Cardiac septum (tissue), 1 donor: ENCODE measurements around the gene COL4A2. TPM values are rescaled to one million over a fixed set of nuclear protein-coding genes. Genes with fewer than 3 reads are reported as not detected.

ENCODE experiments used
- DNase-seq: peaks from one replicate; pipeline ENCODE4 v3.0.0-alpha.2; 2020; ENCODE audit warnings: low spot score
- intact Hi-C: fragments of 100-400 bp; cut with DNase I; formaldehyde crosslinking; loops from one replicate; pipeline ENCODE4 v1.14.0; 2022
- total RNA-seq: library from RNA; stranded (reverse); fragmentation: NEBNext Ultra II Directional; extraction: Animal tissue kit (Norgen Biotek cat#: 25700); gene quantifications from one replicate; pipeline ENCODE4 v1.2.1, GENCODE V29; 2021
- donor health status: DM: no; HTN: no; CAD: no.

Gene COL4A2
- total RNA-seq, 1 donor from 2014 or later: 165 TPM

DNA sequence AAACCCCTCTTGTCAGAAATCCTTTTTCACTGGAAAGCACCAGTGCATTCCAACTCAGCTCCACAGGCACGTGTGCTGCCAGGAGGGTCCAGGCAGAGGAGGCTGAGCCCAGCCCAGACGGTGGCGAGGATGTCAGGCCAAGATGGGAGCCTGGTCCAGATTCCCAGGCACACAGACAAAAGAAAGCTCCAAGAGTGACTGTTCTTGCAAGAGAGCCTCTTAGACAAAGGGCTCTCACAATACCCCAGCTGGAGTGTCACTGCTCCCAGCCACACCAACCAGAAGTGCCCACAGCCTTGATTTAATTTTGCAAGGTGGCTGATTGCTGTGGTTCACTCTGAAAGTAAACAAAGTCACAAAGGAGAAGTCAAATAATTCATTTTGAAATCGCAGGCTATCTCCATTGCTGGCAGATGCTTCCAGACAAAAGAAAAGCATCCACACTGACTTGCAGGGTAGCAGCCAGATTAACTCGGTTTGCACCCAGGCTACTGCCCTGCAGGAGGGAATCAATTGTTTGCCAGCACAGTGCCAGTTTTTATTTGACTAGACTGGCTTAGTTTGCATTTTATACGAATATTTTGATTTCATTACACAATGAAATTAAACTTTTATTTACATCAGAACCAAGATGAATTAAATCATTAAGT lies 159.3 kb downstream of the COL4A2 start:
- intact Hi-C loops: no loop called here
- DNase-seq: no peak

DNA sequence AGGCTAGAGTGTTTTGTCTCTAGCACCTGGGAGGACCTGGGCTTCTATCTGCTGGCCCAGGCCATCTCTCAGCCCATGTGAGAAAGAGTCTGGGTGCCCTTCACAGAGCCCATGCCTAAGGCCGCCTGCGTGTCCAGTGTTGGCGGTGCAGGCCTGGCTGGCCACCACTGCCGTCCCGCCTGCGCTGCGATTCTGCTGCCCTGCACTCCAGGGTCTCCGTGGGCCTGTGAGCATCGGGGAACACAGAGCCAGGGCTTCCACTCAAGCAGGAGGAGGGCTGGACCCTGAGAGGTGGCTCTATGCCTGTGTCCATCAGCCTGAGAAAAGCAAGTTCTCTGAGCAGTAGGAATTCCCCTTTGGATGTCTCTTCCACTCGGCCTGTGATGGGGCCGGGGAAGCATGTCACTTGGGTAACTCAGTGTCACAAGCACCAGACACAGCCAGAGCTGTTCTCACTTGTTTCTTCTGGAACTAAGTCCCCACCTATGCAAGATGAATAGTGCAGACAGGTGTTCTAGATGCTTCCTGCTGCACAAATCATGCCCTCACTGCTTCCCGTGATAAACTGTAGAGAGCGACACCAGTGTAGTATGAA lies 160.5 kb downstream of the COL4A2 start:
- intact Hi-C loops: no loop called here

DNA sequence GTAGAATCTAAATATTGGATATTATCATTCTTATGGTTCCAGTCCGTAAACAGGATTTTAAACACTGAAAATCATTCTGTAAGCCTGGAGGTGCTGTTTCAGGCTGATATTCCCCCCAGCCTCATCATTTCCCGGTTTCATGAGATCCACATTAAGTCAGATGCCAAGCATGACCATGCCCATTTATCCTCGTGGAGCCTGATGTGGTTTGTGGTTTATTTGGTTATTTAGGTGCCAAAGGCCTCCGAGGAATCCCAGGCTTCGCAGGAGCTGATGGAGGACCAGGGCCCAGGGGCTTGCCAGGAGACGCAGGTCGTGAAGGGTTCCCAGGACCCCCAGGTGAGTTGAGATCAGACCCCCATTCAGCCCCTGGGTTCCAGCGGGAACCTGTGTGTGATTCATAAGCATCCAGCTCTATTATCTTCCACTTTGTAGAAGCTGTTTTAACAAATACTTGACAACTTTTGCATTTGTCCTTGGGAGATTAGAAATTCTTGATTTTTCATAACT lies 162.0 kb downstream of the COL4A2 start:
- DNase-seq: no peak
- intact Hi-C loops: no loop called here

More for the DNA sequence above, 160.5 kb downstream of the COL4A2 start:
- DNase-seq: no peak

DNA sequence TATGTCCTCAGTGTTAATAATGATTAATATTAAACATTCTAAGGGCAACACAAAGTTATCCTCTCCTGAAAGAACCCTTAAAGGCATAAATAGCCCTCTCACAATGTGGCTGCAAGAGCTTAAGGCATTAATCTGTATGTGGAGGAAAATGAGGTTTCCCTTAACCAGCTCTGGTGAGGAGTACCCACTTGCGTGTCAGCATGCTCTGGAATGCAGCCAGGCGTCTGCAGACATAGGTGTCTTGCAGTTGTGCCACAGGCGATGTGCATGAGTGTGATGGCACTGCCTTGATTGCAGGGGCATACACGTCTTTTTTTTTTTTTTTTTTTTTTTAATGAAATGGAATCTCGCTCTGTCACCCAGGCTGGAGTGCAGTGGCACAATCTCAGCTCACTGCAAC lies 162.5 kb downstream of the COL4A2 start:
- DNase-seq: no peak
- intact Hi-C loops: no loop called here

DNA sequence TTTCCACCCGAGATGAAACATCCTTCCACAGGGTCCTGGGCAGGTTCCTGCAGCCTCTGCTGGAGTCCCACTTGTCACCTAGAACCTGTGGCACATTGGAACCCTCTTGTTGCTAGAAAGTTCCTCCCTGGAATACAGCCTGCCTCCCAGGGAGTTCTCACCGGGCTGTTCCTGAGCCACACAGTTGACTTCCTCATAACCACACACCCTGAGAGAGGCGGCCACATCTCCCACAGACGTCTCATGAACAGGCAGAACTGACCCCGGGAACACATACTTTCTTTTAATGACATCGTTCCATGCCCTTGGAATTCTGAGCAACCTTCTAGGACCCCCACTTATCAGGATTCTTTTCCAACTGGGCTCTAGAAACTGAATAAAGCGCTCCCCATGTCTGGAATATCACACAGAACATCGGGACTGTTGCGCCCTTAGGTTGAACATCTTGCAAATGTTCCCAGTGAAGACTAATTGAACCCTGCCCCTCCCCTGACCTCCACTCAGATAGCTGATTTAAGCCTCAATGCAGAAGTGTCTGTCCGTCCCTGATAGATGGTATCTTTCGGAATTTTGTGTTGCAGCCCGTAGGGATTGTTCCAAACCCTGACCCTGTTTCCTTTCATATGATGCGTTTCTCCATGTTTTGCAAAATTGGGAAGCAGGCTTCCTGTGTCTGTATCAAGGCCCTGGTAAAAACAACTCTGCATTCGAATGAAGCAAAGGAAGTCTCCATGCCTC lies 163.4 kb downstream of the COL4A2 start:
- no peak for DNase-seq
- intact Hi-C loops: no loop called here

DNA sequence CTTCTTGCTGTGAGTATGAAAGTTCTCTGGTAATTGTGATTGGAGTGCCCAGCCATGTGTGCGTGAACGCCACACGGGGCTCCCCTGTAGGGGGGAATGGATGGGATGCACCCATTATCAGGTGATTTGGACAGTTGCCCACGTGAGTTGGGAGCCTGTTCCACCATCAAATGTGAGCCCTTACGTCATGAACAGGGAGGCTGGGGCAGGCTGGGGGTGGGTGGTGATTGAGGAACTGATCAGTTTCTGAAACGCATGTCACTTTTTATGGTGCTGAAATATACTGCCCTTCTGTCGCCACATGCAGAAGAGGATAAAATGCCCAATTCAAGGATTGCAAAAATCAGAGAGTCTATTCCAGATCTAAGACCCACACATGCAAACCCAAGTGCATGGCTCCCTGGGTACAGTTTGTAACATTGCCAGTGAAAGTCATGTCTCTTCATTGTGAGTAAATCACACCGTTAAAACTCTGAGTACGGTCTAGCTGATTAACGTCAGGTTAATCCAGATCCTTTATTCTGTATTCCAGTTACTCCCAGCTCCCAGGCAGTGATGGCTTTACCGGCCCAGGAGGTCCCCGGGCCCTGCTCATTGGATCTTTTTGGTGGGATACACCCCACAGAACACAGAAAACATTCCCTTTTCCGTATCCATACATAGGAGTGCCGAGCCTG lies 164.2 kb downstream of the COL4A2 start:
- intact Hi-C loops: no loop called here
- no peak for DNase-seq

DNA sequence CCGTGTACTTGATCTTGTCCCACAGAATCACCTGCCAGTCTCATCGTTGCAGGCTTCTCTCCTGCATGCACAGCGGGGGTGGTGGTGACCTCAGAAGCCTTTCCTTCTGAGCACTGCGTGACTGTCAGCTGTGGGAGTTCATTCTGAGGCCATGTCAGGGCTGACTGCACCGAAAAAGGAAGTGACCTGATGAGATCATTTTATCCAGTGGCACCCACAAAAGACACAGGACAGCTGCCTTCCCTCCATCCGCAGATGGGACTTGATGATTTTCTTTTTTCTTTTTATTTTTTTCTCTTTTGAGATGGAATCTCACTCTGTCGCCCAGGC lies 164.7 kb downstream of the COL4A2 start:
- peak; percentile 83 for DNase-seq
- intact Hi-C loops: no loop called here

DNA sequence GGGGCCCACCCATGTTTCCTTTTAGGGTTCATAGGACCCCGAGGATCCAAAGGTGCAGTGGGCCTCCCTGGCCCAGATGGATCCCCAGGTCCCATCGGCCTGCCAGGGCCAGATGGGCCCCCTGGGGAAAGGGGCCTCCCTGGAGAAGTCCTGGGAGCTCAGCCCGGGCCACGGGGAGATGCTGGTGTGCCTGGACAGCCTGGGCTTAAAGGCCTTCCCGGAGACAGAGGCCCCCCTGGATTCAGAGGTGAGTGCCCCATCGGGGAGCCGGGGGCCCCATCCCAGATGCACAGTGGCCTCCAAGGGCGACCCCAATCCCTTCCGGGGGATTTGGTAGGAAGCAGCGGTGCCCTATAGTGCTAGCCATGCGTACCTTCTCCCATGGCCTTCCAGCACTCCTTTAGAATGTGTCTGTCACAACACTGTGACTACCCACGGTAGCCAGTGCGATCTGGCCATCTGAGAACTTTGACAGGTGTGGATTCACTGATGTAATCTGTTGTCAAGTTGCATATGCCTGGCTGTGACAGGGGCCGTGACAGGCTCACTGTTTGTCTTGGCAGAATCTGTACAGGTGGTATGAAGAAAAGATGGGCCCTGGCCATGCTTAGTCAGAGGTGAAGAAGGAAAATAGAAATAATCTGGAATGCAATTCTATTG lies 165.9 kb downstream of the COL4A2 start:
- intact Hi-C loops: no loop called here
- DNase-seq: no peak

DNA sequence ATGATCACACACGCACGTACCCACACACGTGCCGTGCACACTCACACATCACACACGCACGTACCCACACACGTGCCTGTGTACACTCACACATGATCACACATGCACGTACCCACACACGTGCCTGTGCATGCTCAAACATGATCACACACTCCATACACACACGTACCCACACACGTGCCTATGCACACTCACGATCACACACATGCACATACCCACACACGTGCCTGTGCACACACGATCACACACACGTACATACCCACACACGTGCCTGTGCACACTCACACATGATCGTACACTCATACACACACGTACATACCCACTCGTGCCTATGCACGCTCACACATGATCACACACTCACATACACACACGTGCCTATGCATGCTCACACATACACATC lies 167.6 kb downstream of the COL4A2 start:
- intact Hi-C loops: no loop called here
- no peak for DNase-seq

DNA sequence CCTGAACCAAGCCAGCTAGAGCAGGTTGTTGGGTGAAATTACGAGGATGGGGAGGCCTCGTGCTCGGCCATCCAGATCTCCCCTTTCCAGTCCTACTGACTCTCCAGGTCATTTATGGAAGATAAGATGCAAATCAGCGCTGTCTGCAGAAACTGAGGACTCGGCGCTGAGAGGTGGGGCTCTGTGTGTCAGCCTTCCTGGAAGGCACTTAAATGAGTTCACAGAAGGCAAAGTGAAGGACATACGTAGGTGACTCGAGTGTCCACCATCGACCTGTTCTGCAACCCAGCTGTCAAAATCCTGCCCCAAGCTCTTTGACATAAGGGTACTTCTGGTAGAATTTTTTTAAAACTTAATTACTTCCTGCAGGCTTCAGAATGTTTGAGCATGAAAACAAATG lies 168.0 kb downstream of the COL4A2 start:
- intact Hi-C loops: no loop called here
- DNase-seq: no peak

DNA sequence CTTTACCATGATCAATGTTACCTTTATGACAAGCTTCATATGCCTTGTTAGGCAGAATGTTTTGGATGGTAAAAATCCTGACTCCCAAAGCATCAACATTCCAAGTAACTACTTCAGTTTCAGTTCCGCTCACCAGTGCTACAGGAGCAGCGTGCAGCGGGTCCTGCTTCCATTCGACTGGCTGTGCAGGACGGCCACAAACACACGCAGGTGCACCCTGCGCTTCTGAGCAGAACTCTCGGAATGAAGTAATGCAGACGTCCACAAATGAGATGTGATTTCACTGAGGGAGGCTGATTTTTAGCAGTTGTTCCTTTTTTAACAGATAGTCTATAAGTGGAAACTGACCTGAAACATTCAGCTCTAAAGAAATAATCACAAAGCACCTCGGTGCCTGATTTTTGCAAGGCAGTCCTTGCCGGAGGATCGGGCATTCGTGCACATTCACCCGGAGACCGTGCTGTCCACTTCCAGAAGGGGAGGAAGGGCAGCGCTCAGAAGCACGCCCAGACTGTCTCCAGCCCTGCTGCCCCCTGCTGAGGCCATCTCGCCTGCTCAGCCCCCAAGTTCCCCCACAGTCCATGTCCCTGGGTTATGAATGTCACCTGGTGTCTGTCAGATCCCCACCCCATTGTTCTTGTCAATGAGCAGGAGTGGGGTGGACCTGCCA lies 168.6 kb downstream of the COL4A2 start:
- intact Hi-C loops: no loop called here
- no peak for DNase-seq

DNA sequence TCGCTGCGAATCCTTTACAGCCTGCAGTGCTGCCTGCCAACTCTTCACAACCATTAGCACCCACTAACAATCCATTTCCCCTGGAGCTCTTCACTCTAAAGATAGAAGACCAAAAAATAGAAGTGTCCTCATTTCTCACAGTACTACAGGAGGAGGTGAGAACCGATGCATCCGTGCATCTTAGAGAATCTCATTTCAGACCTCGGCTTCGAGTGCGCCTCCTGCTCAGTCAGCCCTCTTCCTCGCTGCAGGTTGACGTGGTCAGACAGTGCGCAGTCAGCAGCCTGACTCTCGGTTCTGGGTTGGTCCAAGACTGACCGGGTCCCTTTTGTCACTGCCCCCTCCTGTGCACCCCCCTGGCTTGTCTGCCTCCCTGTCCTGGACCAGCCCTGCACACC lies 169.1 kb downstream of the COL4A2 start:
- no peak for DNase-seq
- intact Hi-C loops: no loop called here

DNA sequence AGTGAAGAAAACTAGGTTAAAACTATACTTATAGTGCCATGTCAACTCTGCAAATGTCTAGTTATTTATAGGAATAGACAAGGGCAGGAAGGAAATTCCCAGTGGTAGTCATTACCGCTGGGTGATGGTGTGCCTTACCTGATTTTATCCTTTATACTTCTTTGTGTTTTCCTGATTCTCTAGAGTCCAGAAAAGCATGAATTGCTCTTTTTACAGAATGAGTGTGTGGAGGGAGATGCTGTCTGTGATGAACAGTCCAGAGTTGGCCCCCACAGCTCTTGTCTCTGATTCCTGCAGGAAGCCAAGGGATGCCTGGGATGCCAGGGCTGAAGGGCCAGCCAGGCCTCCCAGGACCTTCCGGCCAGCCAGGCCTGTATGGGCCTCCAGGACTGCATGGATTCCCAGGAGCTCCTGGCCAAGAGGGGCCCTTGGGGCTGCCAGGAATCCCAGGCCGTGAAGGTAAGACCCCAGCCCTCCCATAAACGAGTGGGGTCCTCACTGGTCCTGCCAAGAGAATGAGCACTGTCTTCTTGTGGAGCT lies 170.7 kb downstream of the COL4A2 start:
- no peak for DNase-seq
- intact Hi-C loops: no loop called here

DNA sequence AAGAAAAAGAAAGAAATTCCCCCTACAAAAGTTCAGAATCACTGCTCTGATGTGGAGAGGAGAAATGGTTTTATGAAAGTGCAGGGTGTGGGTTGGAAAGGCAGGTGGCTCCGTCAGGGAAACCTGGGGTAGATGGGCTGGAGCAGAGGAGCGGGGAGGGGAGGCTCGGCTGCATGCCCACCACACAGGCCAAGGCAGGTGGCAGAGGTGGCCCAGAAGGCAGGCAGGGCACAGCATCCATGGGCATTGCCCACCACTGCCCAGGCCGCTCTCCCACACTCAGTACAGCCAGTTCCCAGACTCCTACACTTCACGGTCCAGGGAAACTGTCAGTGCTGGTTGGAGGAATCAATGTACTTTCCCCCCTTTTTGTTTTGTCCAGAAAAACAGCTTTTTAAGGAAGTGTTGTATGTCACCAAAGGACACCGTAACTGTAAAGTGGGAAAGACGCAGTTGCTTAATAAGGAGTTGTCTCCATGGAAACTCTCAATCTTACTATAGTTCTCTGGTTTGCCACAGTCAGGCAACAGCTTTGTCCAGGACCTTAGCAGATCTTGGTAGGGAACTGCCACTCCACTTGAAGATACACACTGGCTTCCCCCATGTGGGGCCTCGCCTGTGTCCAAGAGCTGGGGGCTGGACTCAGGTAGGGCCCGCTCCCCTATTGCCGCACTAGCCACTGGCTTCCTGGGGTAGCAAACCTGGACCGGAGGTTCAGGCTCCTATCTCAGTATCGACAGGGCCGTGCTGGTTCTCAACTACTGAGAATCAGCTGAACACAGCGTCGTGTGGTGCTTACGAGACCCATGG lies 171.5 kb downstream of the COL4A2 start:
- no peak for DNase-seq
- intact Hi-C loops: no loop called here

DNA sequence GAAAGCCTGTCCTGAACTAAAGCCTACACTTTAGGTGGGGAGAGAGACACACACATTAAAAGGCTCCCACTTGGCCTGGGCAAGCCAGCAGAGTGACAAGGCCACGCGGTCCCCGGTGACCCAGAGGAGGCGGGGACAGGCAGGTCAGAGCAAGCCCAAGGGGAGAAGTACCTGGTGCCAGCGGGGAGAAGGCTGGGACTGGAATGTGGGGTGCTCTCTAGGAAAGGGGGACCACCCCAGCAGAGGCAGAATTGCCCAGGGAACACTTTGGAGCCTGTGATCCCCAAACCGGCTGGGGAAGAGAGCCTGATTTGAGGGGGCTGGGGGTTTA lies 172.1 kb downstream of the COL4A2 start:
- no peak for DNase-seq
- intact Hi-C loops: no loop called here

DNA sequence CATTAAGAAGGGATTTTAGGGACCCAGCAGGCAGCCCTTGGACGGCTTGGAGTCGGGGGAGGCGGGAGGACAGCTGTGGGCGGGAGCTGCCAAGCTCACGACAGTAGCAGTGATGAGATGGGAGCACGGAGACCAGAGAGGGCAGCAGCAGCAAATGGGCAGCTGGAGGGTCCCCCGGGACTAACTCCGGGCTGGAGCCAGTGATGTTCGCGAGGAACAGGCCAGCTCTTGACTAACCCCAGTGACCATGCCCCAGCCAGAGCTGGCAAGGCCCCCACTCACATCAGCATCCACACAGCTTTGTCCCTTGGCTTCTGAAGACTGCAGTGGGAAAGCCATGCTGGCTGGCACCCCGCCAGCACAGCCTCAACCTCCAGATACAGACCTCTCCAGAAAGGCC lies 172.6 kb downstream of the COL4A2 start:
- intact Hi-C loops: no loop called here
- no peak for DNase-seq

DNA sequence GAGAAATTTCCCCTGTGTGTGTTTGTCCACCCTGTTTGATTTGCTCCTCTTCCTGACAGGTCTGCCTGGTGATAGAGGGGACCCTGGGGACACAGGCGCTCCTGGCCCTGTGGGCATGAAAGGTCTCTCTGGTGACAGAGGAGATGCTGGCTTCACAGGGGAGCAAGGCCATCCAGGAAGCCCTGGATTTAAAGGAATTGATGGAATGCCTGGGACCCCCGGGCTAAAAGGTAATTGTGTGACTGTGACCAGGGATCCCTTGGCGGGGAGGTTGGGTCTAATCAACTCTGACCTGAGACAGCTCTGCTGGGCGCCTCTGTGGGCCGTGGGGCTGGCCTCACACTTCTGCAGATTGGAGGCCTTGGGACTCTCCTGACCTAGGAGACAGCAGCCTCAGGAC lies 173.1 kb downstream of the COL4A2 start:
- DNase-seq: no peak
- intact Hi-C loops: no loop called here

DNA sequence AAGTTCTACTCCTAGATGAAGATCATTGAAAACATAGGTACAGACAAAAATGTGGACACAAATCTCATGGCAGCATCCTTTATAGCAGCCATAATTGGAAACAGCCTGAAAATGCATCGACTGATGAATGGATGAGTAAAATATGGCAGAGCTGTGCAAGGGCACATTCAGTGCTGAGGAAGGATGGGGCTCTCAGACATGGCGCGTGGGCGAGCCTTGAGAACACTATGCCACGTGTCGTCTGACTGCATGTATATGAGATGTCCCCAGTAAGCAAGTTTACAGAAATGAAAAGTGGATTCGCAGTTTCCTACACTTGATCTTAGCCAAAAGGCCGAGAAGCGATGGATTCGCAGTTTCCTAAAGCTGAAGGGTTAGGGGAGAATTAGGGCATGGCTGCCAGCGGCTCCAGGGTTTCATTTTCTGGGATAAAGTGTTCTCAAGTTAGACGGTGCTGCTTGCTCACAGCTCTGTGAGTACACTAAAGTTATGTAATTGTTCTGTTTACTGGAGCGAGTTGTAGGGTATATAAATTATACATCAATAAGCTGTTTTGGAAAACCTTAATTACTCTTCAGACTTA lies 176.4 kb downstream of the COL4A2 start:
- intact Hi-C loops: no loop called here
- DNase-seq: no peak
